ENCODE results near the gene TRAIP. TPM values are rescaled to one million over a fixed set of nuclear protein-coding genes. Genes with fewer than 3 reads are reported as not detected.

The TRAIP gene
- total RNA-seq, 1 donor from 2014 or later: 1.5 TPM

DNA sequence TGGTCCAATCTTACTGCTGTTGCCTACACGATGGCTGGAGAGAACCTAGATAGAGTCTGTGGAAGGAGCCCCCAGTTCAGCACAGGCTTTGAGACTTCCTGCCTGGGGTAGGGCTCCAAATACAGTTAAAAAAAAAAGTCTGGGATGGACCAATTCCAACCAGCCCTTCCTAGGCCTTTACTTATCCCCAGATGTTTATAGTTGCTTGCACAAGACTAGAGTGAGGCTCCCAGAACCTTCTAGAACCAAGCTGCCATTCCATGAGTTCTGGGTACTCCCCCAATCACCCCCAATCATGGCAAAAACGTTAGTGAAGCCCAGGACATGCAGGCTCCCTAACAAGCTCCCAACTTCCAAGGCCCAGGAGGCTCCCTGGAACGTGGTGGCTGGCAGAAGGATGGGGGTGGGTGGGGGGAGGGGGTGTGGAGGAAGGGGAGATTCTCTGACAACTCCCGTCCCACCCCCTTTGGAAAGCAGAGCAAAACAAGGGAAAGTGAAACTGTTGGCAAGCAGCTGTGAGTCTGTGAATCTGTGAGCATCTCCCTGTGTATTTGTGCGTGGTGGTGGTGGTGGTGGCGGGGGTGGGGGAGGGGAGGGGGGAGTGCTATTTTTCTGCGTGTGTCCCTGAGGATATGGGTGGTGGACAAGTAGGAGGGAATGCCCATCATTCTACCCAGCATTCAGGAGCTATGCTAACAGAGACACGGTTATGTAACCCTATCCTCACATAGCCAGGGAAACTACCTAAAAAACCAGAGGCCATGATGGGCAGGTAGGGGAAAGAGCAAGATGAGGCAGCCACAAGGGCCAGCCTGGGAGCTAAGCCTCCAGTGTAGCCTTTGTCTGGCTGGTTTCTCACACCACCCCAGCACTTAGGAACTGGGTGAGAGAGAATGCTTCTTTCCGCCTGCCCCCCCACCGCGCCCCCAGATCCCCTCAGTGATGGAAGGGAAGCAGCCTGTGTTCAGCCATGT, 45.3 kb upstream of the TRAIP start:
- H3K36me3 ChIP-seq: peaks cover under 1% of the 10 kb centered on the region
- H3K4me3 ChIP-seq: peak overlapping the region; percentile 23
- no peak for TF ChIP-seq CTCF (IDR thresholded peaks at IDR 0.05)
- H3K4me1 ChIP-seq: peaks cover 44% of the 10 kb centered on the region
- ATAC-seq: no peak
- intact Hi-C loops (cut with DNase I): no loop called here
- DNase-seq: no peak
- no peaks in the 10 kb centered on the region for H3K27me3 ChIP-seq
- H3K9me3 ChIP-seq: no peaks in the 10 kb centered on the region
- peak overlapping the region; percentile 76 for H3K27ac ChIP-seq

- no peak overlapping the region for H3K4me3 ChIP-seq
- peaks cover 35% of the 10 kb centered on the region for H3K4me1 ChIP-seq
- intact Hi-C loops (cut with DNase I): no loop called here
- TF ChIP-seq CTCF (IDR thresholded peaks at IDR 0.05): no peak
- peaks cover 8% of the 10 kb centered on the region for H3K36me3 ChIP-seq
- H3K27ac ChIP-seq: peak overlapping the region; percentile 76
- DNase-seq (peak; percentile 91), ATAC-seq (peak; percentile 78)
- H3K27me3 ChIP-seq: no peaks in the 10 kb centered on the region
- H3K9me3 ChIP-seq: no peaks in the 10 kb centered on the region
Measured at GRCh38 chr3:49900491-49901153, 44.3 kb upstream of the TRAIP start.

- no peak for ATAC-seq
- TF ChIP-seq CTCF (IDR thresholded peaks at IDR 0.05): peak; percentile 9
- H3K36me3 ChIP-seq: peaks cover 13% of the 10 kb centered on the region
- intact Hi-C loops (cut with DNase I): no loop called here
- DNase-seq: no peak
- H3K9me3 ChIP-seq: no peaks in the 10 kb centered on the region
- peak overlapping the region; percentile 76 for H3K27ac ChIP-seq
- no peak overlapping the region for H3K4me3 ChIP-seq
- peaks cover 32% of the 10 kb centered on the region for H3K4me1 ChIP-seq
- H3K27me3 ChIP-seq: no peaks in the 10 kb centered on the region
Measured at GRCh38 chr3:49899815-49900214, 43.5 kb upstream of the TRAIP start.

DNA sequence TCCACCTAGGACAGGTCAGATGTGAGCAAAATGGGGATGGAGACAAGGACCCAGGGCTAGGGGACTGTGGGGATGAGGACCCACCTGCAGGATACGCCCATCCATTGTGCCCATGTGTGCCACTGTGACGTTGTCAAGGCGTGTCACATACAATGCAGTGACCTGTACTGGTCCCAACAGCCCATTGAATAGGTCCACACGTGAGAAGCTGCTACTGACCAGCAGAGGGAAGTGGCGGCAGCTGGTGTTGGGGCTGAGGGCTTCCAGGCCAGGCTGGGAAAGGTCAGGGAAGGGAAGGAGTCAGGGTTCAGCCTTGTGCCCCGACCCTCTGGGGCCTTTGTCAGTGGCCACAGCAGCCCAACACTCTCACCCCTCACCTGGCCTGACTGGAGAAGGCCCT, 42.6 kb upstream of the TRAIP start:
- intact Hi-C loops (cut with DNase I): no loop called here
- Histone ChIP-seq H3K9me3 (no peaks in the 10 kb centered on the region), H3K36me3 (peaks cover 13% of the 10 kb centered on the region), H3K4me1 (peaks cover 29% of the 10 kb centered on the region), H3K27ac (no peak overlapping the region), H3K4me3 (no peak overlapping the region), H3K27me3 (no peaks in the 10 kb centered on the region)
- ATAC-seq (no peak), DNase-seq (no peak)
- no peak for TF ChIP-seq CTCF (IDR thresholded peaks at IDR 0.05)

GRCh38 chr3:49896345-49896744, 40.0 kb upstream of the TRAIP start:
- no peak for DNase-seq
- H3K36me3 ChIP-seq: peaks cover 13% of the 10 kb centered on the region
- peaks cover 14% of the 10 kb centered on the region for H3K4me1 ChIP-seq
- H3K9me3 ChIP-seq: no peaks in the 10 kb centered on the region
- intact Hi-C loops (cut with DNase I): no loop called here
- ATAC-seq: no peak
- H3K27ac ChIP-seq: no peak overlapping the region
- H3K27me3 ChIP-seq: no peaks in the 10 kb centered on the region
- no peak overlapping the region for H3K4me3 ChIP-seq
- TF ChIP-seq CTCF (IDR thresholded peaks at IDR 0.05): no peak
